GM21390 (cell line): ENCODE measurements around the gene RPS4Y1.
"Not testable (repeated sequence)": the region's sequence is repeated elsewhere in the genome, so short reads cannot be mapped to it uniquely, and the experiment has no call there.

Experiments
- ATAC-seq: cut with Tn5 transposase; IDR thresholded peaks from one replicate; pipeline ENCODE4 v1.9.1; 2021; ENCODE audit not compliant: unreplicated experiment

RPS4Y1 gene

GRCh38 chrY:2841471-2841893 is at the start of gene RPS4Y1:
TSS of gene RPS4Y1 (plus strand) at chrY:2841602. CDS start at chrY:2841625, 23 bp downstream.
- peak; percentile 85 for ATAC-seq

- ATAC-seq, result no peak
Measured at GRCh38 chrY:2796977-2797523, 44.4 kb upstream of the RPS4Y1 start.

GRCh38 chrY:2797991-2798390 is 43.4 kb upstream of the RPS4Y1 start:
- ATAC-seq, result no peak

- no peak for ATAC-seq
Measured at GRCh38 chrY:2800246-2800645, 41.2 kb upstream of the RPS4Y1 start.

GRCh38 chrY:2817146-2817896 is 24.1 kb upstream of the RPS4Y1 start:
- not testable (repeated sequence) for ATAC-seq

- ATAC-seq, result no peak
Measured at GRCh38 chrY:2824471-2824870, 16.9 kb upstream of the RPS4Y1 start.

GRCh38 chrY:2828497-2828896 is 12.9 kb upstream of the RPS4Y1 start:
- no peak for ATAC-seq

GRCh38 chrY:2835230-2835629 is 6.2 kb upstream of the RPS4Y1 start:
- ATAC-seq, result no peak

GRCh38 chrY:2837078-2837477 is 4.3 kb upstream of the RPS4Y1 start:
- no peak for ATAC-seq

GRCh38 chrY:2837932-2838331 is 3.5 kb upstream of the RPS4Y1 start:
- ATAC-seq, result no peak

GRCh38 chrY:2846791-2847190 is 5.4 kb downstream of the RPS4Y1 start:
- ATAC-seq, result no peak

GRCh38 chrY:2848384-2848783 is 7.0 kb downstream of the RPS4Y1 start:
- no peak for ATAC-seq

- ATAC-seq, result no peak
Measured at GRCh38 chrY:2849368-2849767, 8.0 kb downstream of the RPS4Y1 start.

GRCh38 chrY:2854145-2854774 is 12.9 kb downstream of the RPS4Y1 start:
- no peak for ATAC-seq

GRCh38 chrY:2857068-2857467 is 15.7 kb downstream of the RPS4Y1 start:
- no peak for ATAC-seq

- ATAC-seq, result no peak
Measured at GRCh38 chrY:2857686-2858085, 16.3 kb downstream of the RPS4Y1 start.

- ATAC-seq, result no peak
Measured at GRCh38 chrY:2859782-2860181, 18.4 kb downstream of the RPS4Y1 start.

GRCh38 chrY:2860511-2860910 is 19.1 kb downstream of the RPS4Y1 start:
- no peak for ATAC-seq

- ATAC-seq, result no peak
Measured at GRCh38 chrY:2866581-2866980, 25.2 kb downstream of the RPS4Y1 start.

GRCh38 chrY:2867469-2867868 is 26.1 kb downstream of the RPS4Y1 start:
- ATAC-seq, result no peak

- ATAC-seq, result no peak
Measured at GRCh38 chrY:2868035-2868607, 26.7 kb downstream of the RPS4Y1 start.

GRCh38 chrY:2872234-2872633 is 30.8 kb downstream of the RPS4Y1 start:
- ATAC-seq, result not testable (repeated sequence)
